ENCODE data around the gene FAM78A.

FAM78A gene

GRCh38 chr9:131282688-131283422 lies 6.5 kb upstream of the FAM78A start:
- peak overlapping the region; percentile 5 for H3K4me3 ChIP-seq (ENCODE audit: low read depth, low read length)
- no peak for DNase-seq (ENCODE audit: low read depth)

- no peak overlapping the region for H3K4me3 ChIP-seq (ENCODE audit: low read depth, low read length)
- DNase-seq (ENCODE audit: low read depth), result no peak
These were observed 5.9 kb upstream of the FAM78A start for GRCh38 chr9:131282175-131282574.

GRCh38 chr9:131281119-131281965 lies 5.0 kb upstream of the FAM78A start:
- no peak for DNase-seq (ENCODE audit: low read depth)
- no peak overlapping the region for H3K4me3 ChIP-seq (ENCODE audit: low read depth, low read length)

GRCh38 chr9:131280660-131281059 lies 4.3 kb upstream of the FAM78A start:
- H3K4me3 ChIP-seq (ENCODE audit: low read depth, low read length), result no peak overlapping the region

GRCh38 chr9:131279863-131280570 lies 3.7 kb upstream of the FAM78A start:
- no peak for DNase-seq (ENCODE audit: low read depth)
- no peak overlapping the region for H3K4me3 ChIP-seq (ENCODE audit: low read depth, low read length)

More at GRCh38 chr9:131280660-131281059, 4.3 kb upstream of the FAM78A start:
- DNase-seq (ENCODE audit: low read depth), result no peak

- no peak overlapping the region for H3K4me3 ChIP-seq (ENCODE audit: low read depth, low read length)
- no peak for DNase-seq (ENCODE audit: low read depth)
These were observed 3.0 kb upstream of the FAM78A start for GRCh38 chr9:131279196-131279862.

GRCh38 chr9:131278702-131279111 lies 2.4 kb upstream of the FAM78A start:
- DNase-seq (ENCODE audit: low read depth), result no peak
- no peak overlapping the region for H3K4me3 ChIP-seq (ENCODE audit: low read depth, low read length)

GRCh38 chr9:131277910-131278701 lies 1.8 kb upstream of the FAM78A start:
- peak; percentile 46 for DNase-seq (ENCODE audit: low read depth)
- H3K4me3 ChIP-seq (ENCODE audit: low read depth, low read length), result peak overlapping the region; percentile 50

GRCh38 chr9:131277287-131277909 lies 1.1 kb upstream of the FAM78A start:
- no peak for DNase-seq (ENCODE audit: low read depth)
- H3K4me3 ChIP-seq (ENCODE audit: low read depth, low read length), result peak overlapping the region; percentile 50

- H3K4me3 ChIP-seq (ENCODE audit: low read depth, low read length), result peak overlapping the region; percentile 50
- no peak for DNase-seq (ENCODE audit: low read depth)
These were observed 579 bp upstream of the FAM78A start for GRCh38 chr9:131276891-131277286.

- H3K4me3 ChIP-seq (ENCODE audit: low read depth, low read length), result no peak overlapping the region
- DNase-seq (ENCODE audit: low read depth), result no peak
These were observed 797 bp downstream of the FAM78A start for GRCh38 chr9:131275332-131276093.

- DNase-seq (ENCODE audit: low read depth), result no peak
- H3K4me3 ChIP-seq (ENCODE audit: low read depth, low read length), result no peak overlapping the region
These were observed 1.5 kb downstream of the FAM78A start for GRCh38 chr9:131274674-131275331.

GRCh38 chr9:131273856-131274673 lies 2.2 kb downstream of the FAM78A start:
- no peak overlapping the region for H3K4me3 ChIP-seq (ENCODE audit: low read depth, low read length)
- DNase-seq (ENCODE audit: low read depth), result no peak

- no peak overlapping the region for H3K4me3 ChIP-seq (ENCODE audit: low read depth, low read length)
- DNase-seq (ENCODE audit: low read depth), result no peak
These were observed 3.0 kb downstream of the FAM78A start for GRCh38 chr9:131273146-131273855.

GRCh38 chr9:131272212-131272611 lies 4.1 kb downstream of the FAM78A start:
- no peak overlapping the region for H3K4me3 ChIP-seq (ENCODE audit: low read depth, low read length)

GRCh38 chr9:131271506-131271931 lies 4.8 kb downstream of the FAM78A start:
- H3K4me3 ChIP-seq (ENCODE audit: low read depth, low read length), result no peak overlapping the region
- no peak for DNase-seq (ENCODE audit: low read depth)

More at GRCh38 chr9:131272212-131272611, 4.1 kb downstream of the FAM78A start:
- DNase-seq (ENCODE audit: low read depth), result no peak

Measured in skeletal muscle cell (primary cell).